Measurements from ENCODE around the gene SREBF2. TPM values are rescaled to one million over a fixed set of nuclear protein-coding genes. Genes with fewer than 3 reads are reported as not detected.

SREBF2 gene
- polyA plus RNA-seq, 2 of the 4 experiments (the other 2 are of a cell fraction), result 19.4 to 30.8 TPM

GRCh38 chr22:41908411-41909309, 75.8 kb downstream of the SREBF2 start:
- Histone ChIP-seq H3K4me3 (no peak overlapping the region), H3K4me1 (no peaks in the 10 kb centered on the region), H3K4me2 (no peak overlapping the region), H3K27ac (no peak overlapping the region), H3K9me3 (no peaks in the 10 kb centered on the region)
- ChIA-PET CTCF (interaction anchor here (0.5 to 2.0 kb wide), 3 partner anchors 9 to 194 kb away, joined by 3 to 11 read pairs (median 5); partner anchors contain the start of gene TNFRSF13C), POLR2A (no interaction called here)
- FAIRE-seq (no peak), DNase-seq (ENCODE audit: low read depth in 1 of 2, low spot score in 1 of 2) (no peak), ATAC-seq (no peak)
- TF ChIP-seq NFE2L2 (conservative IDR thresholded peaks at IDR 0.05; ENCODE audit: low read length) (no peak), E2F6 (IDR thresholded peaks at IDR 0.05; ENCODE audit: borderline replicate concordance, low read depth) (no peak), ZSCAN20 (CRISPR knock-in tag; IDR thresholded peaks at IDR 0.05) (no peak), GATA3 (IDR thresholded peaks at IDR 0.05; ENCODE audit: borderline replicate concordance) (no peak), CHD2 (IDR thresholded peaks at IDR 0.05; ENCODE audit: low read length, partially characterized antibody) (no peak), ATOH8 (CRISPR knock-in tag; IDR thresholded peaks at IDR 0.05; ENCODE audit: low read depth) (no peak), CHD4 (IDR thresholded peaks at IDR 0.05; ENCODE audit: borderline replicate concordance) (no peak), RCOR1 (IDR thresholded peaks at IDR 0.05; ENCODE audit: low read depth, low read length) (no peak), KDM1A (IDR thresholded peaks at IDR 0.05; ENCODE audit: low read depth) (no peak), EP300 (IDR thresholded peaks at IDR 0.05) (no peak)
- 89% methylated on average over 4 of the region's 14 CpGs for WGBS (ENCODE audit: missing lambda C conversion rate)

GRCh38 chr22:41909310-41910049, 76.6 kb downstream of the SREBF2 start:
- DNase-seq (ENCODE audit: low read depth in 1 of 2, low spot score in 1 of 2), result no peak
- 89% methylated on average over 27 of the region's 55 CpGs for WGBS (ENCODE audit: missing lambda C conversion rate)
- no peak overlapping the region for H3K4me3 ChIP-seq
- TF ChIP-seq EP300 (IDR thresholded peaks at IDR 0.05) (no peak), BHLHE40 (IDR thresholded peaks at IDR 0.05; ENCODE audit: low read depth, low read length) (no peak), HES2 (IDR thresholded peaks at IDR 0.05) (no peak), CEBPB (IDR thresholded peaks at IDR 0.05) (no peak), ATOH8 (CRISPR knock-in tag; IDR thresholded peaks at IDR 0.05; ENCODE audit: low read depth) (no peak), TFCP2L1 (CRISPR knock-in tag; IDR thresholded peaks at IDR 0.05) (no peak), RFX5 (IDR thresholded peaks at IDR 0.05) (no peak), FOSL2 (IDR thresholded peaks at IDR 0.05) (no peak), FOSL2 (CRISPR knock-in tag; IDR thresholded peaks at IDR 0.05) (no peak), HOXB5 (CRISPR knock-in tag; IDR thresholded peaks at IDR 0.05) (no peak), PHF8 (IDR thresholded peaks at IDR 0.05; ENCODE audit: borderline replicate concordance, low read depth) (no peak), CBX8 (IDR thresholded peaks at IDR 0.05) (no peak), SREBF2 (IDR thresholded peaks at IDR 0.05) (no peak), PBX3 (IDR thresholded peaks at IDR 0.05) (no peak), RNF2 (IDR thresholded peaks at IDR 0.05; ENCODE audit: borderline replicate concordance, low read depth) (no peak), JUNB (IDR thresholded peaks at IDR 0.05) (no peak)
- H3K9me3 ChIP-seq, result no peaks in the 10 kb centered on the region
- H3K4me1 ChIP-seq, result no peaks in the 10 kb centered on the region; the same call in 2 of the 3 replicates
- ATAC-seq, result no peak
- ChIA-PET POLR2A (no interaction called here), CTCF (interaction anchor here (2.0 kb wide), 1 partner anchor 17 kb away, joined by 11 read pairs; the partner anchor contains the start of gene TNFRSF13C)
- no peak overlapping the region for H3K27ac ChIP-seq
- no peak for FAIRE-seq
- no peak overlapping the region for H3K4me2 ChIP-seq
